DLD1 (cell line): ENCODE results near the gene MAIP1.

ENCODE experiments used
- in situ Hi-C: cut with HindIII; loops from 2 replicates; pipeline ENCODE4 v1.10.0; 2017; ENCODE audit warnings: low sequenced_read_pairs

MAIP1 gene

DNA sequence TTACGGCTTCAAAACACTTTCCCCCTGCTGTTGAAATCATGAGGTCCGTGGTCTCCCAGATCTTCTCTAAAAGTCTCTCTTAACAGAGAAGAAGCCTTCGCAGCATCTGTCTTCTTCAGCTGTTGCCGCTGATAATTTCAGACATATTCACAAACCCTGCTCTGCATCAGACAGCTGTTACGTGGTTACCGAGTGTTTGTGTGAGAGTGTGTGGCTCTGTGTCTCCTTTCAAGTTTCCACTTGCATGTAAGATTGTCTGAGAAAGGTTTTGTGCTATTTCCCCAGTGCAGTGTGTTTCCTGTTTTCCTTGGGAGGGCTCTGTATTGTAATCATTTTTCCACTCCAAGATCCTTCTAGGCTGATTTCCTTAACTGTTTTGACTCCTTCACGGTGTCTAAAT lies 32.8 kb downstream of the MAIP1 start:
- in situ Hi-C loops, result no loop called here

DNA sequence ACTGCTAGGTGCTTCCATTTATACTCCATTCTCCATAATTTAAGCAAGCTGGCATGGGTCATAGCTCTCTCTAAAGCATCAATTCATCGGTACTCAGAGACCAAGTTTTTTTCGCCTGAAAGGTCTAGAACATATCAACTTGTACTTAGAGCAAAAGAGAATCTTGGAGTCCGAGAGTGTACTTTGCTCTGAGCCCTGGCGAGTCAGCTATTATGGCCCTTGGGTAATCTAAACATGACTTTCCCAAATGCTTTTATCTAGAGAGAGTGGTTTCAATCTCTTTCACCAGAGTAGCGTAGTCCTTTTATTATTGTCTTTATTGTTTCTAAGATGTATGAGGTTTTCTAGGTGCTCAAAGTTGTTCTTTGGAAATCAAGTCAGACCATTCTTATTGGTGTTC lies 34.4 kb downstream of the MAIP1 start:
- in situ Hi-C loops, result no loop called here

DNA sequence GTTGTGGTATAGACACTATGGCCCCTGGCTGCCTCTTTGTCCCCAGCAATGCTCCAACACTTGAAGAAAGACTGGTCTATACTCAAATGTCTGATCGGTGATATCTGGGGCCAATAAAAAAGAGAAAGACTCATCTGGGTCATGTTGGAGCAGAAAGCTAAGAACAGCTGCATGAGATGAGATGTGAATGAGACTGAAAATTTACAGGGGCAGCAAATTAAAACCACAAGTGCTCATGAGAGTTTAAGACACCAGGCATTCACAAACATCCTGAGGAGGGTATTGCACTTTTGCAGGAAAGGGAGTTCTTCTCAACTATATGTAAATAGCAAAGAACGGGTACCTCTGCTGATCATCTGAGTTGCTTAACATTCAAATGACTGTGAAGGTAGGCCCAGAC lies 36.3 kb downstream of the MAIP1 start:
- in situ Hi-C loops, result no loop called here

DNA sequence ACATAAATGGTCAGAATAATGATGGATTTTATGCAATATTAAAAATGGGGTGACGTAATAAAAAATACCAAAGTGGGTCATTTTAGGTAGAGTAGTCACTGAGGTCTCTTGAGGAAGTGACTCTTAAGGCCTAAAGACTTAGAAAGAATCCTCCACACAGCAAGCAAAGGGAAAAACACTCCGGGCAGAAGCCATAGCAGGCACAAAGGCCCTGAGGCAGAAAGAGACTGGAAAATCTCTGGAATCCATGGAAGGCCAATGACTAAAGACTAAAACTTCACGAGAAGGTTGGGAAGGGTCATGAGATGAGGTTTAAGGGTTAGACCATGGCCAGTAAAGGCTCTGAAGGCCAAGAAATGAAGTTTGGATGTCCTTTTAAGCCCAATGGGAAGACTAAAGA lies 36.9 kb downstream of the MAIP1 start:
- in situ Hi-C loops, result no loop called here

DNA sequence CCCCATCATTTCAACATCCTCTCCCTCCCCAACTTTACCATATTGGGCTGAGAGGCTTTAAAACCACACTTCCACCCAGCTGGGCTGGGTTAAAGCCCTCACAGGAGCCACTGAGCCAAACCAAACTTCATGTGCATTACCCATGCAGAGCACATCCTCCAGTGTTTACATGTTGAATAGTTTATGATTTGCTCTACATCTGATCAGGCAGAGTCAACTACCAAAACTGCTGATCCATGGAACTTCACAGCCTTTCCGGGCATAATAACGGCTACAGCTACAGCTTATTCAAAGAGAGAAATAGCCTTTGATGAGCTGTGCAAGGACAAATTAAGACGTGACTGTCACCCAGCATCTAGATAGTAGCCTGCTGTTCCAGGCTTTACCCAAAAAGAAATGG lies 39.0 kb downstream of the MAIP1 start:
- in situ Hi-C loops, result no loop called here

DNA sequence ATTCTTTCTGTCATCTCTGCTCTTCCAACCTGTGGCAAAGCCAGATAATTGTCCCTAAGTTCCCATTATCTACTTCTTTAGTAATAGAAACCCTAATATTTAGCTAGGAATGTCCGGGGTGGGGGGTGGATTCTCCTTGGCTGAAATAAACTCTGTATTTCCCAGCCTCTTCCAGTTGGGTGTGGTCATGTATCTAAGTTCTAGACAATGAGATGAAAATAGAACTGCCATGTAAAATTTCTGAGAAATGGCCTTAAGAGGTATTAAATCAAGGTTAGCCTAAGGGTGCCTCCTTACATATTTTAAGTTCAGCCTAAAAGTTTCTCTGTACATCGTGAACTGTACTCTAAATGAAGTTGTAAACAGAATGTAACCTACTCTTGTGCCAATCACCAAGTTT lies 39.5 kb downstream of the MAIP1 start:
- in situ Hi-C loops, result no loop called here

DNA sequence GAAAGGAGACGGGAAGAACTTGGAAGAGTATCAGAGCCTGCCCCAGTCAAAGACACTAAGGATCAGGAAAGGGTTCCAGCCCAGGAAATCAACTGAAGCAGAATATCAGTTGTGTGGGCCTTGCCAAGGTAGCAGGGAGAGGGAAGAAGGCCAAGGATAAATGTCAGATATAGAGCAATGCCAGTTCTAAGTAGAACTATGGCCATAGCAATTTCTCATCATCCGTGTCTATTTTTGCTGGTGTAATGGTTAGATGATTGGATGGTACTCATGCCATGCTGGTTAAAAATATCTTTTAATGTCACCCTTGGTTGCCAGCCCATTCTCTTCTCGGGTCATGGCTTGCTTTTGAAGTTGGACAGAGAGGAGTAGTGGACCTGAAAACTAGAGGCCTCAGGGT lies 41.9 kb downstream of the MAIP1 start:
- in situ Hi-C loops, result no loop called here

DNA sequence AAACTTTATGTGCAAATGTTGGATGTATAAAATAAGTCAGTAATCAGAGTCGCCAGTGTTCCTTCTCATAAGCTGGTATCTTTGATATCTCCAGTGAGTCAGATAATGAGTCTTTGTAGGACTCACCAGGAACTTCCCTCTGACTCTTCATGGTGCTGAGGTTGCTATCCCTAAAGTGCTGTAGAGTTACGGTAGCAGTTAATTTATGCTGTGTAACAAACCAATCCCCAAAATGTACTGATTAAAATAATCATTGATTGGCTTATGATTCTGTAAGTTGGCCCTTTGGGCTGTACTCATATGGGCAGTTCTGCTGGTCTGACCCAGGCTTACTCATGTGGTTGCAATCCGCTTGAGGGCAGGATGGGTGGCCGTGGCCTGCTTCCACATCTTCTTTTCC lies 43.8 kb downstream of the MAIP1 start:
- in situ Hi-C loops, result no loop called here

DNA sequence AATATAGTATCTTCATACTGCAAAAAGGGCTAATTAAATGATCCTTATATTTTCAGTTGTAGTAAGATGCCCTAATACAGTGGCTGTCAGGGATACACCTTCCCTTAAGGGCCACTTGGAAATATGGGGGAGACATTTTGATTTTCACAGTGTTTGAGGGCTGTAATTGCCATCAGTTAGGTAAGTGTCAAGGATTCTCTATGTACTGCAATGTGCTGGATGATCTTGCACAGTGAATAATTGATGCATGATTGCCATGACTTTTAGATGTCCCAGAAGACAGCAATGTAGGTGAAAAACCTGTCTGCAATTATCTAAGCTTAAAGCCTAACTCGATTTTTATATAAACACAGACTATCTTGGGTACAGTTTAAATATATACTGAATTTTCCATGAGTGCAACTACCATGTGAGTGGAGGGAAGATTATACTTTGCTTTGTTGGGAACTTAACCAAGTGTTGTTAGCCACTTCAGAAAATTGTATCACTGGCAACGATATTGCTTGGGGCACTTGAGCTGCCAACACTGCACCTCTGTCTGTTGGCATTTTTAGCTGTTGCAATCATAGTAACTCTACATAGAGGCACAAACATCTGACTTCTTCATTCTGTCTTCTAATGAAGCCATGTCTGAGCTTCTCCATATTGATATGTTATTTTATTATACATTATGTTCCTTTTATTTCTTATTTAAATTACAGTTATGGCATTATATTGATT lies 45.2 kb downstream of the MAIP1 start:
- in situ Hi-C loops, result loop anchor here (25.0 kb wide), 1 partner anchor 487 kb away; no protein-coding TSS in a partner anchor

DNA sequence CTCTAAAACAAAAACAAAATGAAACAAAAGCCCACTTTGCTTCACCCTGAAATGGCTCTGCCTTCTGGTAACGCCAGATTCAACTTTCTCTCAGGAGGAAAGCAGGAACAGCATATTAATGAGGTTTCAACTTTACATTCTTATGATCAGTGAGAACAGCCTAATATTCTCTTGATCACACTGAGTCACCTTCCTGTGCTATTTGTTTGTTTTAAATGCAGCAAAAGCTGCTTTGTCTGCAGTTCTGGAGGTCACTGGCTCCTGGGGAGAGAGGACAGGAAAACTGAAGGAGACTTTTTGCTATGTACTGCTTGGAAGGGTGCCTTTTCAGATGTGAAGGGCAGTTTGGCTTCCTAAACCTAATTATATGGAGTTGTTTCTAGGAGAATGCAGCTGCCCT lies 48.1 kb downstream of the MAIP1 start:
- in situ Hi-C loops, result loop anchor here (25.0 kb wide), 1 partner anchor 484 kb away; no protein-coding TSS in a partner anchor

DNA sequence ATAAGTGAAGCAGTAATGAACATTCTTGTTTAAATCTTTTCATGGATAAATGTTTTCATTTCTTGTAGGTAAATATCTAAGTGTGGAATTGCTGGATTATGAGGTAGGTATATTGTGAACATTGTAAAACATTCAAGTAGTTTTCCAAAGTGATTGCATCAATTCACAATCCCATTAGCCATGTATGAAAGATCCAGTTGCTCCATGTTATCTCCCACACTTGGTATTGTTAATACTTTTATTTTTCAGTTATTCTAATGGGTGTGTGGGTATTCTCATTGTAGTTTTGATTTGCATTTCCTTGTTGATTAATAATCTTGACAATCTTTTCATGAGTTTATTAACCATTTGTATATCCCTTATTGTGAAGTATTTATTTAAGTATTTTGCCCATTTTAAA lies 50.3 kb downstream of the MAIP1 start:
- in situ Hi-C loops, result loop anchor here (25.0 kb wide), 1 partner anchor 482 kb away; no protein-coding TSS in a partner anchor

DNA sequence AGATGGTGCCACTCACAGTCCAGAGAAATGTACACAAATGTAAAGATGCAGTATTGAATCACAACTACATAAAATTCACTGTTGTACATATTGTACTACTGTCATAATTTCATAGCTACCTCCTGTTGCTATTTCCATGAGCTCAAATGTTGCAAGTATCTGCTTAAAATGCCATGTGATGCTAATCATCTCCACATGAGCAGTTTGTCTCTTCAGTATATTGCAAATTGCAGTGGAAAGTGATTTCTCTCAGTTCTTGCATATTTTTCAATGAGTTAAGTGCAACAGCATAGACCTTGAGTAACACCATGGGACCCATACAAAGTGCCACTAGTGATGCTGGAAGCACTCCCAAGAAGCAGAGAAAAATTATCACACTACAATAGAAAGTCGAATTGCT lies 51.9 kb downstream of the MAIP1 start:
- in situ Hi-C loops, result loop anchor here (25.0 kb wide), 1 partner anchor 480 kb away; no protein-coding TSS in a partner anchor

DNA sequence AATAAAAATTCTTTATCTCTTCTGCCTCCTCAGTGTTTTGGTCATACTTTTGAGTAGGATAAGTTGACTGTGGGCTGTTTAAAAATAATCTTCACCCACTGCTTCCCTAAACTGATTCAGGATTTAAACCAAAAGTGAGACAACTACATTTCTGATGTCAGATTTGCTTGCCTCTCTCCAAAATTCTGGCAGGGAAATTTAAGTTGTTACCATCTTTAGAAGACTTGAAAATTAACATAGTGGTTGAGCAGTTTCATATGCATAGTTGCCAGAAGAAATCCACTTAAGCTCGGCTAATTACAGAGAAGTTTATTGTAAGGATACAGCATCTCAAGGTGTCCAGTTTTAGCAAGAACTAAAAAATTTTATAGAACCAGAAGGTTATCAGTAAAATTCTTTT lies 57.0 kb downstream of the MAIP1 start:
- in situ Hi-C loops, result loop anchor here (25.0 kb wide), 1 partner anchor 475 kb away; no protein-coding TSS in a partner anchor
